Measurements from ENCODE around the gene BLTP2.

Gene BLTP2

DNA sequence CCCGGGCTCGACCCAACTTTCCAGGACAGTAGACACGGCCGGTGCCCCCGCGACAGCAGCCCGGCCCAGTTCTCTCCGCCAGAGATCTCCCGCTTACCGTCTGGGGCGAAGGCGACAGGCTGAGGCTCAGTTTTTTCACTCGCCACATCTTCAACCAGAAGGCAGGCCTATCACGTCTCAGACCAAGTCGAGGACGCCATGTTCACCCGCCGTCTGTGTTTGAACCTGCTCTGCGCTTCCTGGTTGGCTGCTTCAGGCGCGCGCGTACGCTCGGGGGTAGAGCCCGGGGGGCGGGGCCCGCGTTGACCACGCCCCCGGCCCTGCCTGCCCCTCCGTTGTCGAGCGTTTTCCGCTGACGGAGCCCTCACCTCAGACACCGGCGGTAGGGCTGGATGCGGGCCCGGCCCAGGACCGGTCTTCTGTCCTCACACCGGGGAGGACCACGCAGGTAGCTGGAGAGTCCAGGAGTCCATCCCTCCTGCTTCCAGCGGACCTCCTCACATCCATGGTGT is 46.1 kb downstream of the BLTP2 start, which contains the start of gene SPAG5:
SPAG5 (minus strand) TSS at position 227 of the 512 bp plus-strand sequence; CDS start at position 148, 79 bp downstream.
- DNase-seq (ENCODE audit: low spot score), result peak; percentile 98

DNA sequence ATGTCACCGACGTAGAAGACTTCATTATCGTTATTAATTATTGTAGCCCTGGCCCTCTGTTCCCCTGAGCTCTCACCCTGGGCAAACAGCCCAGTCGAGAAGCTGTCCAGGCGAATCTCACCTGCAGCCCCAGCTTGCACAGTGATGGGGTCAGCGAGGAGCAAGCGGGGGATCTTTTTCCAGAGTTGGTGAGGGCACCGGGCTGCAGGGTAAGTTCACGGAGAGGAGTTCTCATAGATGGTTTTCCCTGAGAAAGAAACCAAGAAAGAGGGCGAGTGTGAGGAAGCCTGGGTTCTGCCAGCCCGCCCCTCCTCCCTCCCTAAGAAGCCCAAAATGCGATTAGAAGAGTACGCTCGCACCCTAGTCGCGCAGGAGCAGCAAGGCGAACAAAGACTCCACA is 46.6 kb downstream of the BLTP2 start:
- DNase-seq (ENCODE audit: low spot score), result no peak

DNA sequence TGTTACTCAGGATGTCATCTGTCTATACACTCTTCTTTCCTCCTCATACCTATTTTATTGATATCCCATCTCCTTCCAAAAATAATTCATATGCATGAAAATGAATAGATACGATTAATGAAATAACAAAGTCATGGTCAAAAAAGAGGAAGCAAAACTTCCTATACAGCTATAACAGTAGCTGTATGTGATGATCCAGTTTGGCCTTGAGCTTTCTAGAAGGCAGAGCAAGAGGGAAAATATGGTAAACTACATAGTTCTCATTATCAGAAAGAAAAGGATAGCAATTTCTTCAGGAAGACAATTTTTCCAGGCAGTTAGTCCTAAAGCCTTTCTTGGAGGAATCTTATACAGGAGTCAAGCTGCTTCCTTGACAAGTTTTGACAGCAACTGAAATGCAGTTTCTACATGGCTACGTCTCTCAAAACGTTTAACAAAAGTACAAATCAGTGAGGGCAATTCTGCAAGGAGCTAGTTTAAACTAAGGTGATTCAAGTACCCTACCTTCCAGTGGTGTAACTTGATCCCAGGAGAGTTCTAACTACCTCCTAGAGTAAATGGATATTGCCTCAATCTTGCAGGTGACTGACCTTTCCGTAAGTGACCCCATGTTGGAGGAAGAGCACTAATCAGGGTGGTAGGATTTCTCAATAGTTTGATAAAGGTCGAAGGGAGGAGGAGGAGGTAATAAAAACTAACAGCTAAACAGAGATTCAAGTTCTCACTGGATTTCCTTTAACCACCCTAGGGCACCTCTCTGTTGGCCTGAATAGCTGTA is 47.2 kb downstream of the BLTP2 start:
- DNase-seq (ENCODE audit: low spot score), result no peak
